Fibroblast of villous mesenchyme (primary cell): ENCODE results near the gene RSAD1. TPM values are rescaled to one million over a fixed set of nuclear protein-coding genes. Genes with fewer than 3 reads are reported as not detected.

Source experiments
- DNase-seq: peaks from one replicate; pipeline ENCODE4 v3.0.0-alpha.2; 2010; ENCODE audit warnings: low read depth
- H3K4me3 ChIP-seq: 2 replicates; pipeline ENCODE4 v1.5.1; 2011; ENCODE audit warnings: low read depth, mild to moderate bottlenecking, low read length
- total RNA-seq: library from RNA; depleted of rRNA; stranded (reverse); fragments of >200 nt; gene quantifications from 2 replicates; pipeline ENCODE4 v1.2.3, GENCODE V29; 2012
- TF ChIP-seq, protein P1 (sequence below): IDR thresholded peaks from 2 replicates; pipeline ENCODE4 v1.5.1; 2012; ENCODE audit warnings: low read depth, mild to moderate bottlenecking, low read length; ENCODE audit not compliant: insufficient read depth

Gene RSAD1
- total RNA-seq, 1 donor = 16.8 TPM

DNA sequence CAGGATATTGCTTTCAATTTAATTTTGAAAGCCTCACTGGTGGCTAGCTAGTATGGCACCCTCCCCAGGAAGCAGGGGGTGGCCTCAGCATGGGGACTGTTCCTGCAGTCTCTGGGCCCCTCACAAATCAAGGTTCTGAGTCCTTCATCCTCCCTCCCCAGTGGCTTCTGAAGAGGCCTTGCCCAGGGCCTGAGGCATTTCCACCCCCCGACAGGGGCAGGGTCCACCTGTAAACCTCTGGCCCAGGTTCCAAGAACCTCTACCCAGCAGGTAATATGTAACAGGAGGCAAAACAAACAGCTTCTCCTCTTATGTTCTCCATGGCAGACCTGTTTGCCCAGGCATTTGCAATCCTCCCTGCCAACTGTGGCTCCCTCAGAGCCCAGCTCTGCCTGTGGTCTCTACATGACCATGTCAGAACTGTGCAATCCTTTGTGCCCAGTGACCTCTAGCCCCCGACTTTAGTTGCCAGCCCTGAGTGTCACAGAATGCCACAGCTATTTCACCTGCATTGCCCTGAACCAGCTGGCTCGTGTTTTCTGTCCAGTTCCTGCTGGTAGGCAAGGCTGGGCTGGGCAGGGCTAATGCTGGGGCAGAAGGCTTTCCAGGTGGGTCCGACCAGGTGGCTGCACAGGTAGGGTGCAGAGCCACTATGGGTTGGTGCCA lies 38.4 kb upstream of the RSAD1 start:
- DNase-seq = no peak
- TF ChIP-seq, protein P1, sequence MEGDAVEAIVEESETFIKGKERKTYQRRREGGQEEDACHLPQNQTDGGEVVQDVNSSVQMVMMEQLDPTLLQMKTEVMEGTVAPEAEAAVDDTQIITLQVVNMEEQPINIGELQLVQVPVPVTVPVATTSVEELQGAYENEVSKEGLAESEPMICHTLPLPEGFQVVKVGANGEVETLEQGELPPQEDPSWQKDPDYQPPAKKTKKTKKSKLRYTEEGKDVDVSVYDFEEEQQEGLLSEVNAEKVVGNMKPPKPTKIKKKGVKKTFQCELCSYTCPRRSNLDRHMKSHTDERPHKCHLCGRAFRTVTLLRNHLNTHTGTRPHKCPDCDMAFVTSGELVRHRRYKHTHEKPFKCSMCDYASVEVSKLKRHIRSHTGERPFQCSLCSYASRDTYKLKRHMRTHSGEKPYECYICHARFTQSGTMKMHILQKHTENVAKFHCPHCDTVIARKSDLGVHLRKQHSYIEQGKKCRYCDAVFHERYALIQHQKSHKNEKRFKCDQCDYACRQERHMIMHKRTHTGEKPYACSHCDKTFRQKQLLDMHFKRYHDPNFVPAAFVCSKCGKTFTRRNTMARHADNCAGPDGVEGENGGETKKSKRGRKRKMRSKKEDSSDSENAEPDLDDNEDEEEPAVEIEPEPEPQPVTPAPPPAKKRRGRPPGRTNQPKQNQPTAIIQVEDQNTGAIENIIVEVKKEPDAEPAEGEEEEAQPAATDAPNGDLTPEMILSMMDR = no peak

DNA sequence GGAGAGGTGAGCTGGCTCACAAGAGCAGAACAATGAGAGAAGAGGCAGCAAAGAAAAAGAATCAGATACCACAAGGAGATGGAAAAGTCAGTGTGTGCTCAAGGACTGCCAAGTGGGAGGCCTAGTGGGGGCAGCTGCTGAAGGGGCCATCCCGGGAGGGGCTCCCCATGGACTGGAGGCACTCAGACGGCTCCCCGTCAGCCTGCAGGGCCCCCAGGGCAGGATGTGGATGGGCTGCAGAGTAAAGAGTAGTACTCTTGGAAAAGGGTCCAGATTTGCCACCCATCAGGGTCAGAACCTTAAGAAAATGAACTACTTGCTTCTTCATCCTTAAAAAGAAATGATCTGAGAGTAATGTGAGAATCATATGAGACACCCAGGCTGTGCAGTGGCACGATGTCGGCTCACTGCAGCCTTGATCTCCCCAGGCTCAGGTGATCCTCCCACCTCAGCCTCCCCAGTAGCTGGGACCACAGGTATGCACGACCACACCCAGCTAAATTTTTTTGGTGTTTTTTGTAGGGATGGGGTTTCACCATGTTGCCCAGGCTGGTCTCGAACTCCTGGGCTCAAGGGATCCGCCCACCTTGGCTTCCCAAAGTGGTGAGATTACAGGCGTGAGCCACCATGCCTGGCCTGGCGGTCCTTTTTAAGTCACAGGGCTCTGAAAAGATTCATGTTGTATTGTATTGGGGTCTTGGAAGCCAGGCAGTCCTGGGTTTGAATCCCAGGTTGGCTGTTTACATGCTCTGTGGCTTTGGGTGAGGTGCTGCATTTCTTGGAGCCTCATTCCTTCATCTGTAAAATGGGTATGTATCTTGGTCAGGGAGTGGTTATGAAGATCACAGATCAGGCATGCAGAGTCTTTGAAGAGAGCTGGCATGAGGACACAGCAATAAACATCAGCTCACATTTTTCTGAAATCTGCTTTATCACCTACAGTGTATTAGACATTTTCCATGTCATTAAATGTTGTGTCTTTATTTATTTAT lies 37.5 kb upstream of the RSAD1 start:
- TF ChIP-seq, protein P1 = no peak
- no peak for DNase-seq
- H3K4me3 ChIP-seq = no peak overlapping the region

More for the DNA sequence above, 38.4 kb upstream of the RSAD1 start:
- H3K4me3 ChIP-seq = no peak overlapping the region

DNA sequence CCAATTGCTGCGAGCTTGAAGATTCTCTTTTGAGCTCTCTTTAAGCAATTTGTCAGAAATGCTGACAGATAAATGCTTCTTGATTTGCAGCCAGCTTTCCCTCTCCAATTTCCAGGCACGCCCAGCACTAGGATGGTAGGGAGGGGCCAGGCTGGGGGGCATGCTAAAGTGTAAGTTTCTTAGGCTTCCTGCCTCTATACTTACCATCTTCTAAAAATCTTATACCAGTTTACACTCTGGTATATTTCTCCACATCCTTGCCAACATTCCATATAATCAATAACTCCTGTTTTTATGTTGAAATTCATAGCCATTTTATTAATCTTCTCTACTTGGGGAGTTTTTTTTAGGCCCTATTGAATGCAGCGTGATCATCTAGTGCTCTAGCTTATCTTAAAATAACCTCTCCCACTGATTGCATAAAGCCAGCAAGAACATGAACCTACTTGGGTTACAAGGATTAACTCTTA lies 35.1 kb upstream of the RSAD1 start:
- no peak overlapping the region for H3K4me3 ChIP-seq
- TF ChIP-seq, protein P1 = no peak
- peak; percentile 63 for DNase-seq

DNA sequence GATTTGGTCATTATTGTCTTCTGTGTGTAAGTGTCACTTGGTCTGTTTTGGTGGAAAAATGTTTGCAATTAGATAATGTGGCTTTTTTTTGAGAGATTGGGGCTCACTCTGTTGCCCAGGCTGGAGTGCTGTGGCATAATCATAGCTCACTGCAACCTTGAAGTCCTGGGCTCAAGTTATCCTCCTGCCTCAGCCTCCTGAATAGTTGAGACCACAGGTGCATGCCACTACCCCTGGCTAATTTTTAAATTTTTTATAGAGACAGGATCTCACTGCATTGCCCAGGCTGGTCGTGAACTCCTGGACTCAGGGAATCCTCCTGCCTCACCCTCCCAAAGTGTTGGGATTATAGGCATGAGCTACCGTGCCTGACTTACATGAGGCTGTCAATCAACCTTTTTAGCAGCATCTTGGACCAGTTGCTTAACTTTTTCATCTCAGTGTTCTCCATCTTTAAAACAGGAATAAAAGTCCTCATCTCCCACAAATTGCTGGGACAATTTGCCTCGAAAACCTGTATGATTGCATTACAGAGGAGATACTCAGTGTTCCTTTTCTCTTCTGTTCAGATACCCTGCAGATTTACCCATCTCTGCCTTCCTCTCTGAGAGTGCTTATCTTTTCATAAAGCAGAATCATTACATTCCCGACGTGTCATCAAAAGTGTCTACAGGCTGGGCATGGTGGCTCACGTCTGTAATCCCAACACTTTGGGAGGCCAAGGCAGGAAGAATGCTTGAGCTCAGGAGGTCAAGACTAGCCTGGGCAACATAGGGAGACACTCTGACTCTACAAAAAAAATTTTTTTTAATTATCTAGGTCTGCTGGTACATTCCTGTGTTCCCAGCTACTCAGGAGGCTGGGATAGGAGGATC lies 33.6 kb upstream of the RSAD1 start:
- no peak overlapping the region for H3K4me3 ChIP-seq
- TF ChIP-seq, protein P1 = no peak
- DNase-seq = no peak

DNA sequence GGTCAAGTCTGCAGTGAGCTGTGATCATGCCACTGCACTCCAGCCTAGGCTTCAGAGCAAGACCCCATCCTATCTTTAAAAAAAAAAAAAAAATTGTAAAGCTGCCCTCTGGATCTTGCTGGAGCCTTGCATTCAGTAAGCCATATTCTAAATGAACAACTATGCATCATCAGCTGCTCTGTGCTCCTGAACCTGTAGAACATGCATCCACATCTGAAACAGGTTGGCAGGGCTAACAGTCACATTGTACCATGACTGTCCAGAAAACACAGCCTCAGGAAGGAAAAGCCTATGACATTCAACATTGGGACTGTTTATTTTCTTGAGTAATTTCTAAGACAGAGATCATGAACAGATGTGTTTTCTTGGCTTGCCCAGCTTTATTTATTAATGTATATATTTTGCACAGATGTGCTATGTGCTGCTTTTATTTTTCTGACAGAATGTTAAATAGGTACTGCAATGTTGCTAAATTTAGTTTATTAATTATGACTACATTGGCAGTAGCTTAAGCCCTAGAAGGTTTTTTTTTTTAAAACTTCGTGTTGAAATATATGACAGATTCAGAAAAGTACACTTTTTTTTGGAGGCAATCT lies 32.8 kb upstream of the RSAD1 start:
- no peak for DNase-seq
- TF ChIP-seq, protein P1 = no peak

DNA sequence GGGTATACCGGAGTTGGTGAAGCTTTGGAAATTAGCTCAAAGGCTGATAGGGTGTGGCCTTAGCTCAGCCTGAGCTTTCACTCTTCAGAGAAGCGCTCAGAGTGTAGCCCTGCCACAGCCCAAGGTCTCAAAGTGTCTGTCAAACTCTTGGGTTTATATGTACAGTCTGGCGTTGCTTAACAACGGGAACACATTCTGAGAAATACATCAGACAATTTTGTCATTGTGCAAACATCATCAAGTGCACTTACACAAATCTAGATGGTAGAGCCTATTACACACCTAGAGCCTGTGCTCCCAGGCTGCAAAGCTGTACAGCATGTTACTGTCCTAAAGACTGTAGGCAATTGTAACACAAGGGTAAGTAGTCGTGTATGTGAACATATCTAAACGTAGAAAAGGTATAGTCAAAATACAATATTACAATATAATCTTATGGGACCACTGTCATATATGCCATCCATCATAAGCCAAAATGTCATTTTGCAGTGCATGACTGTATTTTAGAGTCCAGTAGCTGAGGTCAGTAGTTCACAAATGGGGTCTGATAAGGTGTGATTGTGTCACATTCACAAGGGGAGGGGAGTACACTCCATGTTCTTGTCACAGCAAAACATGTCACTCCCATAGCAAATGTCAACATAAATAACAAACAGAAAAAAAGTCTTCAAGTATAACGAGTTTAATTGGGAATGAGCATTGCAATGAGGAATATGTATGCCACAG lies 30.6 kb upstream of the RSAD1 start:
- TF ChIP-seq, protein P1 = no peak
- DNase-seq = no peak
- no peak overlapping the region for H3K4me3 ChIP-seq

More for the DNA sequence above, 32.8 kb upstream of the RSAD1 start:
- H3K4me3 ChIP-seq = no peak overlapping the region
